ENCODE measurements around the gene CALML3. TPM values are rescaled to one million over a fixed set of nuclear protein-coding genes. Genes with fewer than 3 reads are reported as not detected.

The CALML3 gene
- total and polyA plus RNA-seq, 2 of the 13 experiments (the other 11 are each of a cell fraction or from before 2014, with no cell fraction given): not detected

GRCh38 chr10:5515948-5516761 lies 8.6 kb upstream of the CALML3 start:
- no peaks in the 10 kb centered on the region for H3K27me3 ChIP-seq (ENCODE audit: control insufficient read depth in 1 of 2, insufficient read depth in 2 of 2, low read length in 2 of 2)
- H3K4me2 ChIP-seq (ENCODE audit: low read depth, low read length): peak overlapping the region; percentile 47
- DNase-seq (ENCODE audit: low spot score) (peak; percentile 75), FAIRE-seq (peak; percentile 93), ATAC-seq (peak; percentile 50)
- WGBS (ENCODE audit: low lambda C conversion rate): 29% methylated on average over 9 of the region's 10 CpGs
- POLR2A ChIA-PET: interaction anchor here (0.8 to 1.8 kb wide), 4 partner anchors 12 to 70 kb away, joined by 3 to 5 read pairs (median 4); no protein-coding TSS in a partner anchor
- no peak overlapping the region for H2AFZ ChIP-seq (ENCODE audit: low read length)
- CTCF ChIA-PET (ENCODE audit: low intra/inter-chr PET ratio, low total read pairs): no interaction called here
- H3K36me3 ChIP-seq (replicated peaks in 1 of 2; ENCODE audit: control insufficient read depth in 1 of 2, insufficient read depth in 2 of 2, low read length in 2 of 2): no peaks in the 10 kb centered on the region
- H3K4me3 ChIP-seq (replicated peaks in 1 of 3; ENCODE audit: insufficient read depth in 1 of 3, low read depth in 2 of 3, low read length in 3 of 3): no peak overlapping the region
- no peak overlapping the region for H3K27ac ChIP-seq (ENCODE audit: extremely low read length, insufficient read depth, low read length)
- H3K9me3 ChIP-seq (ENCODE audit: low read length): no peaks in the 10 kb centered on the region
- no TSS peak for BruUV-seq (replicated peaks)
- no peak overlapping the region for H3K9ac ChIP-seq (ENCODE audit: insufficient read depth, low read depth, low read length)
- no peaks in the 10 kb centered on the region for H3K79me2 ChIP-seq (ENCODE audit: insufficient read depth, low read length)
- H3K4me1 ChIP-seq (ENCODE audit: insufficient read depth, low read length): peaks cover 56% of the 10 kb centered on the region
- intact Hi-C loops (cut with micrococcal nuclease; ENCODE audit: unreplicated experiment): loop anchor here (2.0 to 10.0 kb wide), 2 partner anchors 15 to 71 kb away; no protein-coding TSS in a partner anchor
- in situ Hi-C loops (cut with HindIII; ENCODE audit: extremely low pct_ligation_motif_present, low pct_unique_long_range_greater_than_20kb): no loop called here
- no peaks in the 10 kb centered on the region for H4K20me1 ChIP-seq (ENCODE audit: insufficient read depth, low read length)
- TF ChIP-seq, protein P1, sequence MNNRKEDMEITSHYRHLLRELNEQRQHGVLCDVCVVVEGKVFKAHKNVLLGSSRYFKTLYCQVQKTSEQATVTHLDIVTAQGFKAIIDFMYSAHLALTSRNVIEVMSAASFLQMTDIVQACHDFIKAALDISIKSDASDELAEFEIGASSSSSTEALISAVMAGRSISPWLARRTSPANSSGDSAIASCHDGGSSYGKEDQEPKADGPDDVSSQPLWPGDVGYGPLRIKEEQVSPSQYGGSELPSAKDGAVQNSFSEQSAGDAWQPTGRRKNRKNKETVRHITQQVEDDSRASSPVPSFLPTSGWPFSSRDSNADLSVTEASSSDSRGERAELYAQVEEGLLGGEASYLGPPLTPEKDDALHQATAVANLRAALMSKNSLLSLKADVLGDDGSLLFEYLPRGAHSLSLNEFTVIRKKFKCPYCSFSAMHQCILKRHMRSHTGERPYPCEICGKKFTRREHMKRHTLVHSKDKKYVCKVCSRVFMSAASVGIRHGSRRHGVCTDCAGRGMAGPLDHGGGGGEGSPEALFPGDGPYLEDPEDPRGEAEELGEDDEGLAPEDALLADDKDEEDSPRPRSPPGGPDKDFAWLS (CRISPR knock-in tag; IDR thresholded peaks at IDR 0.05; ENCODE audit: borderline replicate concordance): 0 out of 2 replicates have a peak, but pooled peaks have one; percentile 59
- 0 out of 2 replicates have a peak, but pooled peaks have one; percentile 34 for TF ChIP-seq FOSL2 (CRISPR knock-in tag; IDR thresholded peaks at IDR 0.05)
- no peak for TF ChIP-seq FOXA1 (IDR thresholded peaks at IDR 0.05)
- peak; percentile 92 for TF ChIP-seq FOXA1 (CRISPR knock-in tag; IDR thresholded peaks at IDR 0.05)
- TF ChIP-seq SSRP1 (CRISPR knock-in tag; IDR thresholded peaks at IDR 0.05): no peak
- no peak for TF ChIP-seq SOX6 (IDR thresholded peaks at IDR 0.05)
- TF ChIP-seq SOX6 (CRISPR knock-in tag; IDR thresholded peaks at IDR 0.05): peak; percentile 17; the same call in 1 of the 2 replicates
- no peak for TF ChIP-seq MED8 (CRISPR knock-in tag; IDR thresholded peaks at IDR 0.05; ENCODE audit: insufficient replicate concordance)
- no peak for TF ChIP-seq ZNF609 (CRISPR knock-in tag; IDR thresholded peaks at IDR 0.05; ENCODE audit: borderline replicate concordance)
- TF ChIP-seq CREM (IDR thresholded peaks at IDR 0.05): peak; percentile 17; the same call in 1 of the 2 replicates
- TF ChIP-seq CREM (CRISPR knock-in tag; IDR thresholded peaks at IDR 0.05): no peak
- peak; percentile 54 for TF ChIP-seq FOXP4 (CRISPR knock-in tag; IDR thresholded peaks at IDR 0.05)
- TF ChIP-seq MIXL1 (CRISPR knock-in tag; IDR thresholded peaks at IDR 0.05): 0 out of 2 replicates have a peak, but pooled peaks have one; percentile 46
- no peak for TF ChIP-seq ZMYM3 (CRISPR knock-in tag; IDR thresholded peaks at IDR 0.05)
- TF ChIP-seq SAP130 (CRISPR knock-in tag; IDR thresholded peaks at IDR 0.05; ENCODE audit: low read depth): peak; percentile 32; the same call in 1 of the 2 replicates
- TF ChIP-seq NCOR1 (IDR thresholded peaks at IDR 0.05; ENCODE audit: borderline replicate concordance, low read length): no peak
- 0 out of 2 replicates have a peak, but pooled peaks have one; percentile 11 for TF ChIP-seq ZNF605 (CRISPR knock-in tag; IDR thresholded peaks at IDR 0.05)

Data from HepG2 (cell line).